ENCODE measurements around the gene DGKI. TPM values are rescaled to one million over a fixed set of nuclear protein-coding genes. Genes with fewer than 3 reads are reported as not detected.

The DGKI gene
- total RNA-seq, 1 donor from 2014 or later: 2.2 TPM

- peak overlapping the region; percentile 60 for H3K27ac Mint-ChIP-seq (ENCODE audit: unreplicated experiment)
- H3K4me1 Mint-ChIP-seq: peaks cover 38% of the 10 kb centered on the region
- no peaks in the 10 kb centered on the region for H3K9me3 Mint-ChIP-seq
- H3K27me3 Mint-ChIP-seq (ENCODE audit: low read depth): peaks cover 13% of the 10 kb centered on the region
- no peak for DNase-seq (ENCODE audit: low read depth, low spot score)
- H3K36me3 Mint-ChIP-seq (ENCODE audit: low read depth): no peaks in the 10 kb centered on the region
- TF ChIP-seq CTCF (conservative IDR thresholded peaks at IDR 0.05): no peak
- H3K4me3 Mint-ChIP-seq: no peak overlapping the region
Observed at GRCh38 chr7:137753948-137754851, 92.6 kb downstream of the DGKI start.

GRCh38 chr7:137753575-137753947 is 93.2 kb downstream of the DGKI start:
- Mint-ChIP-seq H3K27ac (ENCODE audit: unreplicated experiment) (no peak overlapping the region), H3K27me3 (ENCODE audit: low read depth) (peaks cover 13% of the 10 kb centered on the region), H3K4me1 (peaks cover 38% of the 10 kb centered on the region), H3K9me3 (no peaks in the 10 kb centered on the region), H3K4me3 (no peak overlapping the region), H3K36me3 (ENCODE audit: low read depth) (no peaks in the 10 kb centered on the region)
- DNase-seq (ENCODE audit: low read depth, low spot score): no peak
- TF ChIP-seq CTCF (conservative IDR thresholded peaks at IDR 0.05): no peak

- Mint-ChIP-seq H3K9me3 (no peaks in the 10 kb centered on the region), H3K27ac (ENCODE audit: unreplicated experiment) (no peak overlapping the region), H3K4me1 (peaks cover 38% of the 10 kb centered on the region), H3K4me3 (no peak overlapping the region), H3K36me3 (ENCODE audit: low read depth) (no peaks in the 10 kb centered on the region), H3K27me3 (ENCODE audit: low read depth) (peaks cover 13% of the 10 kb centered on the region)
- no peak for DNase-seq (ENCODE audit: low read depth, low spot score)
- TF ChIP-seq CTCF (conservative IDR thresholded peaks at IDR 0.05): no peak
Observed at GRCh38 chr7:137753067-137753466, 93.7 kb downstream of the DGKI start.

GRCh38 chr7:137751361-137752009 is 95.3 kb downstream of the DGKI start:
- H3K36me3 Mint-ChIP-seq (ENCODE audit: low read depth): no peaks in the 10 kb centered on the region
- H3K9me3 Mint-ChIP-seq: no peaks in the 10 kb centered on the region
- no peak overlapping the region for H3K27ac Mint-ChIP-seq (ENCODE audit: unreplicated experiment)
- no peak for TF ChIP-seq CTCF (conservative IDR thresholded peaks at IDR 0.05)
- H3K27me3 Mint-ChIP-seq (ENCODE audit: low read depth): peaks cover 13% of the 10 kb centered on the region
- H3K4me3 Mint-ChIP-seq: no peak overlapping the region
- H3K4me1 Mint-ChIP-seq: peaks cover 39% of the 10 kb centered on the region
- no peak for DNase-seq (ENCODE audit: low read depth, low spot score)

GRCh38 chr7:137747359-137748031 is 99.3 kb downstream of the DGKI start:
- Mint-ChIP-seq H3K36me3 (ENCODE audit: low read depth) (peaks cover 8% of the 10 kb centered on the region), H3K9me3 (peaks cover 13% of the 10 kb centered on the region), H3K27ac (ENCODE audit: unreplicated experiment) (no peak overlapping the region), H3K27me3 (ENCODE audit: low read depth) (no peaks in the 10 kb centered on the region), H3K4me3 (no peak overlapping the region), H3K4me1 (peaks cover 8% of the 10 kb centered on the region)
- no peak for TF ChIP-seq CTCF (conservative IDR thresholded peaks at IDR 0.05)
- DNase-seq (ENCODE audit: low read depth, low spot score): no peak

All from neural crest cell (in vitro differentiated cells).